Tibial artery (tissue), 4 donors: ENCODE data around the gene UTP11.

Source experiments
- DNase-seq, 2 donors: peaks; one replicate each; pipeline ENCODE4 v3.0.0-alpha.2; 2019
- H3K27ac ChIP-seq, 2 donors: fragments of 200-600 bp; sonication (generic) in 1 of 2; 1 replicate in 1 of 2; 2 replicates in 1 of 2; pipeline ENCODE4 v1.5.1; 2018 to 2019; ENCODE audit warnings: mild to moderate bottlenecking in 1 of 2
- H3K27me3 ChIP-seq, 2 donors: fragments of 200-600 bp; sonication (generic) in 1 of 2; one replicate each; pipeline versions ENCODE4 v1.5.1 to v1.6.0; 2016 to 2019
- H3K36me3 ChIP-seq, 3 donors: fragments of 200-600 bp; sonication (generic) in 2 of 3; one replicate each; pipeline ENCODE4 v1.5.1; 2016 to 2019; ENCODE audit warnings: mild to moderate bottlenecking in 2 of 3
- H3K4me1 ChIP-seq, 4 donors: fragments of 200-600 bp; sonication (generic) in 2 of 4; 1 replicate in 3 of 4; 2 replicates in 1 of 4; pipeline ENCODE4 v1.5.1; 2016 to 2019
- H3K4me3 ChIP-seq, 2 donors: fragments of 200-600 bp; sonication (generic) in 1 of 2; 1 replicate in 1 of 2; 2 replicates in 1 of 2; pipeline ENCODE4 v1.5.1; 2018 to 2019; ENCODE audit warnings: mild to moderate bottlenecking in 2 of 2
- H3K9me3 ChIP-seq, 3 donors: fragments of 200-600 bp; sonication (generic) in 1 of 3; one replicate each; pipeline ENCODE4 v1.5.1; 2016 to 2019
- intact Hi-C: fragments of 100-400 bp; cut with DNase I; formaldehyde crosslinking; loops from one replicate; pipeline ENCODE4 v1.15.0; 2023; ENCODE audit warnings: low total_unique reads
- TF ChIP-seq, protein P1 (sequence below), 2 experiments: fragments of 200-600 bp in 1 of 2; fragments of 450-650 bp in 1 of 2; IDR thresholded peaks; one replicate each; pipeline ENCODE4 v1.5.1; 2017 to 2019; ENCODE audit warnings: antibody characterized with exemption in 2 of 2, mild to moderate bottlenecking in 1 of 2, moderate library complexity in 1 of 2

The UTP11 gene

DNA sequence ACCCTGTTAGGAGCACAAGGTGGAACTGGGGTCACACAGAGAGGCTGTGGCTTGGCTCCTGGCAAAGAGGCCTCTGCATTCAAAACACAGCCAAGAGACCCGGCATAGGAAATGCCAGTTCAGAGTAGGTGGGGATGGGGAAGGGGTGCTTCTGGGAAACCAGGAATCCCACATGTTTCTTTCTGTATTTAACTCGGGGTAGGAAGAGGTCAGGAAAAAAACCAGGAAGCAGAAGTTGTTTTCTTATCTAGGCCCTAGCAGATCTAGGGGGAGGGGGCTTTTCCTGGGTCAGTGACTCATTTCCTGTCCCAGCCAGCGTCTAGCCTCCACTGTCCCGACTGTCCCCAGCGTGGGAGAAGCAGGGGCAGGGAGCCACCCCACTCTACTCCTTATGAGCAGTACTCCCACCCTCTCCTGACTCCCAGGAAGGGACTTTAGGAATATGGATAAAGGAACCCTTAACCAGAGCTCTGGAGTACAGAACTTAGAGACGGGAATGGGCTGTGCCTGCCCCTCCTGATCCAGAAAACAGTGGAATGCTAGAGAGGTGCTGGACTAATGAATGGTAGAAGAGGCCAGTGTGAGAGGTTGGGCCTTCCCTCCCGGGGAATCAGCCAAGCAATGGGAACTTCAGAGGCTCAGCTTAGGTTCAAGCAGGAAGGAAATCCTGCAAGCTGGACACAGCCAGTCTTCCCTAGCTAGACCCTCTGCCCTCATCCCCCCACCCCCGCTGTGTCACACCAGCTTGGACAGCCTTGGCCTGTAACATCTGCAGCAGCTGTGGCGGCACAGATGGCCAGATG lies 12.9 kb upstream of the UTP11 start:
- intact Hi-C loops = no loop called here
- Histone ChIP-seq H3K4me1 (peaks cover 15 to 97% (median 74%) of the 10 kb centered on the region in 4 donors), H3K36me3 (peaks cover 0 to 23% (median 19%) of the 10 kb centered on the region in 3 donors), H3K9me3 (no peaks in the 10 kb centered on the region), H3K27ac (peak overlapping the region; percentile 93 to 98), H3K4me3 (peak overlapping the region in 1 of 2 donors; percentile 21), H3K27me3 (no peaks in the 10 kb centered on the region)
- DNase-seq = peak; percentile 43 to 71
- TF ChIP-seq, protein P1, sequence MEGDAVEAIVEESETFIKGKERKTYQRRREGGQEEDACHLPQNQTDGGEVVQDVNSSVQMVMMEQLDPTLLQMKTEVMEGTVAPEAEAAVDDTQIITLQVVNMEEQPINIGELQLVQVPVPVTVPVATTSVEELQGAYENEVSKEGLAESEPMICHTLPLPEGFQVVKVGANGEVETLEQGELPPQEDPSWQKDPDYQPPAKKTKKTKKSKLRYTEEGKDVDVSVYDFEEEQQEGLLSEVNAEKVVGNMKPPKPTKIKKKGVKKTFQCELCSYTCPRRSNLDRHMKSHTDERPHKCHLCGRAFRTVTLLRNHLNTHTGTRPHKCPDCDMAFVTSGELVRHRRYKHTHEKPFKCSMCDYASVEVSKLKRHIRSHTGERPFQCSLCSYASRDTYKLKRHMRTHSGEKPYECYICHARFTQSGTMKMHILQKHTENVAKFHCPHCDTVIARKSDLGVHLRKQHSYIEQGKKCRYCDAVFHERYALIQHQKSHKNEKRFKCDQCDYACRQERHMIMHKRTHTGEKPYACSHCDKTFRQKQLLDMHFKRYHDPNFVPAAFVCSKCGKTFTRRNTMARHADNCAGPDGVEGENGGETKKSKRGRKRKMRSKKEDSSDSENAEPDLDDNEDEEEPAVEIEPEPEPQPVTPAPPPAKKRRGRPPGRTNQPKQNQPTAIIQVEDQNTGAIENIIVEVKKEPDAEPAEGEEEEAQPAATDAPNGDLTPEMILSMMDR (IDR thresholded peaks at IDR 0.05) = no peak

DNA sequence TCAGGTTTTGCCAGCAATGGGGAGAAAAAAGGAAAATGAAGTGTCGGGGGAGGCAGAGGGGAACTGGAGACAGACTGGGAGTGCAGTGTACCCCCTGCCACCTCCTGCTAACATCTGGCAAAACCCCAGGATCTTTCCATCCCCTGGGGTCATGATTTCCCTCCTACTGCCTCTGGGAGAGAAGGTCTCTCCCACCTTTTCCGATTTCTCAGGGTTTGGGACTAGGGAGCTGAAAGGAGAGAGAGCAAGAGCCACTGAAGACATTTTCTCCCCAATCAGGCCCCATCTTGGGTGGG lies 12.4 kb upstream of the UTP11 start:
- intact Hi-C loops = no loop called here
- peak overlapping the region; percentile 0 to 21 for H3K4me3 ChIP-seq
- H3K4me1 ChIP-seq = peaks cover 15 to 92% (median 71%) of the 10 kb centered on the region in 4 donors
- DNase-seq = no peak
- peak overlapping the region; percentile 93 to 98 for H3K27ac ChIP-seq
- TF ChIP-seq, protein P1 (IDR thresholded peaks at IDR 0.05) = no peak
- peaks cover 0 to 23% (median 19%) of the 10 kb centered on the region in 3 donors for H3K36me3 ChIP-seq
- no peaks in the 10 kb centered on the region for H3K27me3 ChIP-seq
- H3K9me3 ChIP-seq = no peaks in the 10 kb centered on the region

DNA sequence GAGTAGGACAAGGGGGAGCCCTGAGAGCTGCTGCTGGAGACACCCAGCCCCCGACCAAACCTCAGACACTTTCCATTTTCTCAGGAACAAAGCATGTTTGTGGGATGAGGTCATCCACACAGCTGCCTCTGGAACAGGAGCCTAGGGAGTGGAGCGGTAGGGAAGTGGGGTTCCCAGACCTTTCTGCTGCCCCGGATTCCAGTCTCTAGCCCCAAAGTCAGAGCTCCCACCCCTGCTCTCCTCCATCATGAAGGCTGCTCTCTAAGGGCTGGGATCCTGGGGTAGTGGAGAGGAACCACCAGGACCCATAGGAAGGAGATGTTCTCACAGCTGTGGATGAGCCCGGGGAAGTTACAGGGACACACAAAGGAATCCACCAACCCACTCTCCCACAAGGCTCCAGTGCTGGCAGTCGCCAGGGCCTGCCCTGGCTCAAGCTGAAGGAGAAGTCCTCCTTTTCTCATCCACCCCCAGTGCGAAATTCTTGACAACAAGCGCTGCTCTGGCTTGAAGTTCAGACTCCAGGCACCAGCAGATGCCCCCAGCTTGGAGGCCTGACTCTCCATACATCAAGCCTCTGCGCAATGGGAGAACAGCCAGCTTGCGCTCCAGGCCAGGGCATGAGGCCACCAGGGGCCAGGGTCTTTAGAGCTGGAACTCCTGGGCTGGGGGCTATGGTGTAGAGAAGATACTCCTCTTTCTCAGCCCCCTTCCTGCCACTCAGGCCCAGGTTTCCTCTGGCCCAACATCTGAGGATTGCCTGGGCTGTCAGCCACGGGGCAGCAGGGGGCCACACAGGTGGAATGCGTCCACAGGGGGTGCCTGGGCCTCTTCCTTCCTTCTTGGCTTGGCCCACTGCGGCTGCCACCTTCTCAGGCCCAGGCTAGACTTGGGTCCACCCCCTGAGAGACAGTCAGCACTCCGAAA lies 11.7 kb upstream of the UTP11 start:
- intact Hi-C loops = no loop called here
- H3K27me3 ChIP-seq = no peaks in the 10 kb centered on the region
- peak; percentile 33 to 76 for DNase-seq
- peak overlapping the region; percentile 0 to 21 for H3K4me3 ChIP-seq
- peak overlapping the region; percentile 93 to 98 for H3K27ac ChIP-seq
- peaks cover 0 to 23% (median 19%) of the 10 kb centered on the region in 3 donors for H3K36me3 ChIP-seq
- H3K4me1 ChIP-seq = peaks cover 15 to 90% (median 72%) of the 10 kb centered on the region in 4 donors
- TF ChIP-seq, protein P1 (IDR thresholded peaks at IDR 0.05) = no peak
- no peaks in the 10 kb centered on the region for H3K9me3 ChIP-seq

DNA sequence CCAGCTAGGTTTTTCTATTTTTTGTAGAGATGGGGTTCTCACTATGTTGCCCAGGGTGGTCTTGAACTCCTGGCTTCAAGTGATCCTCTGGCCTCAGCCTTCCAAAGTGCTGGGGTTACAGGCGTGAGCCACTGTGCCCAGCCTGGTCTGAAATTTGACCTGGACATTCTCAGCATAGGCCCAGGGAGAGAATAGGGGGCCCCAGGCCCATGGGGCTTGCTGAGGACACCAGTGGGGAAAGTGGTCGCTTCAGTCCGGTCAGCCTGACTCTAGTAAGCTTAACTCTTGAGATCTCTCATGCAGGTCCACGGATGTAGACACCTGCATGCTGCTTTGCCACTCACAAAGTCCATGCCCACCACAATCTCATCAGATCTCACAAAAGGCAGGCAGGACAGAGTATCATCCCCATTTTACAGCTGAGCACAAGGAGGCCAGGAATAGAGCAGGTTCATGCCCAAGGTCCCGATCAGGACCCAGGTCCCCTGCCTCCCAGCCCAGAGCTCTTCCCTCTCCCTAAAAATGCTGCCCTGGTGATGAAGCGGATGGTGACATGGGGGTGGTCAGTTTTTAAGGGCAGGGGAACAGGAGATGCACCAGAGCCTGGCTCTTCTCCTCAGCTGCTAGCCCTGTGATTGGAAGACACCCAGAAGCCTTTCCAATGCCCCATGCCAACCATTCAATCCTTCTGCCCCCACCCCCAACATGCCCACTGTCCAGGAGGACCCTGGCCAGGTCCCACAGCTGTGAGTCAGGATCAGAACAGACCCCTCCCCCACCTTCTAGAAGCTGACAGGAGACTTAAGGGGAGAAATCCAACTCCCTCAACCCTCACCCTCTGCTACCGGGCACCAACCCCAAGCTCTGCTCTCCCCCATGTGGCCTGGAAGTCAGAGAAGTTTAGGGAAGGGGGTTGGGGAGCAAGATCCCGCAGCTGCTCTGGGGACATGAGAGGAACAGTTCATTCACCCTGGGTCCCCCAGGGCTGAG lies 9.0 kb upstream of the UTP11 start:
- DNase-seq = no peak

More for the DNA sequence above, 9.0 kb upstream of the UTP11 start:
- H3K27me3 ChIP-seq = no peaks in the 10 kb centered on the region
- H3K4me3 ChIP-seq = peak overlapping the region; percentile 76 to 91
- peak overlapping the region; percentile 93 to 98 for H3K27ac ChIP-seq
- no peaks in the 10 kb centered on the region for H3K9me3 ChIP-seq
- TF ChIP-seq, protein P1 (IDR thresholded peaks at IDR 0.05) = no peak
- H3K4me1 ChIP-seq = peaks cover 15 to 74% (median 63%) of the 10 kb centered on the region in 4 donors
- peaks cover 0 to 5% (median 4%) of the 10 kb centered on the region in 3 donors for H3K36me3 ChIP-seq
- intact Hi-C loops = no loop called here
